GM21515 (cell line): Measurements from ENCODE around the gene SETDB2.
"Not testable (repeated sequence)": the region's sequence is repeated elsewhere in the genome, so short reads cannot be mapped to it uniquely, and the experiment has no call there.

Source experiments
- ATAC-seq: cut with Tn5 transposase; IDR thresholded peaks from one replicate; pipeline ENCODE4 v1.9.1; 2021; ENCODE audit not compliant: unreplicated experiment

SETDB2 gene

GRCh38 chr13:49464621-49465325, 20.7 kb downstream of the SETDB2 start:
- no peak for ATAC-seq

- ATAC-seq, result no peak
Observed at GRCh38 chr13:49466292-49466838, 22.3 kb downstream of the SETDB2 start.

GRCh38 chr13:49472186-49472585, 28.1 kb downstream of the SETDB2 start:
- no peak for ATAC-seq

- no peak for ATAC-seq
Observed at GRCh38 chr13:49476529-49476928, 32.5 kb downstream of the SETDB2 start.

DNA sequence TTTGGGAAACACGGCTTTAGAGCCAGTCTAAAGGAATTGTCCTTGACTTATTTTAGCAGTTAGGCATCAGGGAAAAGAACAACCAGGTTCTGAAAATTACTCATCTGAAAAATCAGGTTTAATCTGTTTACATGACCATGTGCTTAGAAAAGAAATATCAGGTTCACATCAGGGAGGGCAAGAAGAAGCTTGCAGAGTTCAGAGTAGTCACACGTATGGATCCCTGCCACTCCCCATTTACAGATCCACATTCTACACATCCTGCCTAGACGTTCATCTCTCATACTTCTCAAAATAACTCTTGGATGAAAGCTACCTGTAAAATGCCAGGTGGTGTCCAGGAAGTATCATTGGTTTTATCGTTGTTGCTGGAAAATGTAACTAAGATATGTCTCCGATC, 37.7 kb downstream of the SETDB2 start:
- no peak for ATAC-seq

GRCh38 chr13:49488563-49488962, 44.5 kb downstream of the SETDB2 start:
- no peak for ATAC-seq

- no peak for ATAC-seq
Observed at GRCh38 chr13:49494645-49495044, 50.6 kb downstream of the SETDB2 start.

DNA sequence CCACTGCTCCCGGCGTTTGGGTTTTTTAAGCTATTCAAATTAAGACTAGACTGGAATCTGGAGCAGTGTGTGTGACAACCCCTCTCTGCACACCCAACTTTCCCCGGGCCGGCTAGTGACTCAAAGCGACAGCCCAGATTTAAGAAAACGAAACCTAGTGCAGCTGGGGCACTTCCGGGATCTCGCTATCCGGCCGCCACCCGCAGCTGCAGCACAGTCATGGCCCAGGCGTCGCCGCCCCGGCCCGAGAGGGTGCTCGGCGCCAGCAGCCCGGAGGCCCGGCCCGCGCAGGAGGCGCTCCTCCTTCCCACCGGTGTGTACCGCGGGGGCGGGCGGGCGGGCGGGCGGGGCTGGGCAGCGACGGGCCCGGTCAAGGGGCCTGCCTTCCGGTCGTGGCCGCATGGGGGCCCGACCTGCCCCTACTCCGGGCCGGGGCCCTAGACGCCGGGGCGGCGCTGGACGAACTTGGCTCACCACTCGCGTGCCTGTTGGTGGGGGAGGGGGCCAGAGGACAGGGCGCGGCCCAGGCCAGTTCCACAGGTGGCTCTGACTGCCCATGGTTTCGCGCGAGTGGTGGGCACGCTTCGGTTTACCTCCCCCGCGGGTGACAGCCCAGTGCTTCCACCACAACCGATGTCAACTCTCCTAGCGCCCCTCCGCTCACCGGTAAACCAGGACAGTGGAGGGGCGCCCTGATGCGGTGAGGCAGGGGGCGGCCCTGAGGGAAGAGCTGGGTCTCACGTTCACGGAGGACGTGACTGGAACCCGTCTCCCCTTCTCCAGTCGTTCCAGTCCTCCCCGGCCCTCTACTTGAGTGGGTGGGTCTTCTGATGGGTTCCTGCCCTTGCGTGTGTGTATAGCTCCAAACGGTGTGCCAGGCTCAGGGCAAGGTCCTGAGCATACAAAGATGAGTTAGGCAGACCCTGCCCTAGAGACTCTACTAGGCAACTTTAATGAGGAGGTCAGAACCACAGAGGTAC, 52.0 kb downstream of the SETDB2 start, which contains the start of gene PHF11:
PHF11 (plus strand) TSS at position 171 of the 980 bp plus-strand sequence; CDS start at position 220, 49 bp downstream.
- peak; percentile 80 for ATAC-seq

DNA sequence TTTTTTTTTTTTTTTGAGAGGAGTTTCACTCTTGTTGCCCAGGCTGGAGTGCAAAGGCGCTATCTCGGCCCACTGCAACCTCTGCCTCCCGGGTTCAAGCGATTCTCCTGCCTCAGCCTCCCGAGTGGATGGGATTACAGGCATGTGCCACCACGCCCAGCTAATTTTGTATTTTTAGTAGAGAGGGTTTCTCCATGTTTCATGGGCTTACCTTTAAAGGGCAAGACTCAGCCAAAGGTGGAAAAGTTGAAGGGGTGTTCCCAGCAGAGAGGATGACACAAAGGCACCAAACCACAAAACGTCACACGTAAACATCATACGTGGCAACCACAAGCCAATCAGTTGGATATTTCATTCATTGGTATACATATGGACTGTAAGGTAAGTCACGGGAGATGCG, 52.8 kb downstream of the SETDB2 start:
- not testable (repeated sequence) for ATAC-seq

- no peak for ATAC-seq
Observed at GRCh38 chr13:49497272-49497671, 53.2 kb downstream of the SETDB2 start.

DNA sequence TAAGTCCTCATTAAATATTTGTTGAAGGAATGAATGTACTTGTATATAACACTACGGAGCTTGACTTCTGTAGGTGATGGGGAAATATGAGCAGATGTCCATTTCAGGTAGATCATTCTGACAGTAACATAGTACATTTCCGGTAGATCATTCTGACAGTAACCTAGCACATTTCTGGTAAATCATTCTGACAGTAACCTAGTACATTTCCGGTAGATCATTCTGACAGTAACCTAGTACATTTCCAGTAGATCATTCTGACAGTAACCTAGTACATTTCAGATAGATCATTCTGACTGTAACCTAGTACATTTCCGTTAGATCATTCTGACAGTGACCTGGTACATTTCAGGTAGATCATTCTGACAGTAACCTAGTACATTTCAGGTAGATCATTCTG, 54.1 kb downstream of the SETDB2 start:
- no peak for ATAC-seq

DNA sequence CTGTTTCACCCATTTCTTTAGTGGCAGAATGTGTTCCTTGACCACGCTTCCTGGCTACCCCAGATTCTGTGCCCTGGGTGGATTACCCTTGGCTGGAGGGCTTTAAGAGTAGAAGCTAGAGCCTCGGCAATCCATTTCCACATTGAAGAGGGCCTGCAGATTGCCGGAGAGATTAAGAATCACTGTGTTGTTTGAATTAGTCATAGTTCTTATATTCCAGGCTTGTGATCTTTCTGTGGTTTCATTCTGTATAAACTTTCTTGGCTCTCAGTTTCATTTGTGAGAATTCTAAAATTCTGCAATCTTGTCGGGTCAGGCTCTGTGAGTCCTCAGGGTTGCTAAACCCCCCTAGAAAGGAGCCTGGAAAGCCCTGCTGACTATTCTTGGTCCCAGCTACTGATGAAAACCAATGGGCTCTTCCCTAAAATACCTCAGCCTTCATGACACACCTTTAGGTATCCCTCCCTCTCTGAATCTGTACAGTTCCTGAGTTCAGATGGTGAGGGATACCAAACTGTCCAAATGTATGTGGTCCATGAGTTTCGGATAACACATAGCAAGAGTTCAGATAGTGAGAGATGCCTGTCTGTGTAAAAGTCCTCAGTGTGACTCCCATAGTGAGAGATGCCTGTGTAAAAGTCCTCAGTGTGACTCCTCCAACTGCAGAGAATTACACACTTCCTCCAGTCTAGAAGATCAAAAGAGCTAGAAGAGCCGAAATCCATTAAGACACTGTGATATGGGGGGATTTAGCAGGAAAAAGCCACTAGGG, 56.0 kb downstream of the SETDB2 start:
- no peak for ATAC-seq

DNA sequence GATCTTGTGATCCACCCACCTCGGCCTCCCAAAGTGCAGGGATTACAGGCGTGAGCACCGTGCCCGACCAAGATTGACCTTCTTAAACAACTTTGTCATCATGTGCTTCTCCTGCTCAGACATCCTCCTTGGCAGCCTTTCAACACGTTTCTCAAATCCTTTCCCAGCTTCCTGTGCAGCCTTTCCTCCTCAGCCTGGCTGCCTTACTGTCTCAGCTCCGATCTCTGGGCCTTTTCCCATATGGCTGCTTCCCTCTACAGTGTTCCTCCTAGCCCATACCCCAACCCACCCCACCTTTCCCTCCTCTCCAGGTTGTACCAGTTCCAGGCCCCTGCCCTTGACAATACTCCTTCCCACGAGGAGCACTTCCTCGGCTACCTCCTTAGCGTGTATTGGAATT, 58.9 kb downstream of the SETDB2 start:
- no peak for ATAC-seq

- no peak for ATAC-seq
Observed at GRCh38 chr13:49503951-49504350, 59.9 kb downstream of the SETDB2 start.

DNA sequence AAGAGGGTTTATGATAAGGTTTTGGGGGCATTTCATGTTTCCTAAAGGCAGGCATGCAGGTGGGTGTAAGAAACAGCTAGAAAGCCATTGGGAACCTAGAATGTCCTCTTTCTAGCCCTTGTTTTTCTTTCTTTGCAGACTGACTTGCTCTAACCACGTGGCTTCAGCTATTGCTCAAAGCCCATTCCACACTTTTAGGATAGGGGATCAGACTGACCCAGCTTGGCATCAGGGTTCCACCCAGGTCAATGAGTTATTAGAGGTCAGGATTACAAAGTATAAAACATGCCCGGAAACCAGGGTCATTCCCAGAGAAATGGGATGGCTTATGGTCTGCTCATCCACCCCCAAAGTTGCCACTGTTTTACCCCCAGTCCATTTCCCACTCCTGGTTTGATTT, 68.5 kb downstream of the SETDB2 start:
- ATAC-seq, result no peak

- no peak for ATAC-seq
Observed at GRCh38 chr13:49516467-49516866, 72.4 kb downstream of the SETDB2 start.

- ATAC-seq, result no peak
Observed at GRCh38 chr13:49517461-49517860, 73.4 kb downstream of the SETDB2 start.

GRCh38 chr13:49521224-49521623, 77.2 kb downstream of the SETDB2 start:
- no peak for ATAC-seq

DNA sequence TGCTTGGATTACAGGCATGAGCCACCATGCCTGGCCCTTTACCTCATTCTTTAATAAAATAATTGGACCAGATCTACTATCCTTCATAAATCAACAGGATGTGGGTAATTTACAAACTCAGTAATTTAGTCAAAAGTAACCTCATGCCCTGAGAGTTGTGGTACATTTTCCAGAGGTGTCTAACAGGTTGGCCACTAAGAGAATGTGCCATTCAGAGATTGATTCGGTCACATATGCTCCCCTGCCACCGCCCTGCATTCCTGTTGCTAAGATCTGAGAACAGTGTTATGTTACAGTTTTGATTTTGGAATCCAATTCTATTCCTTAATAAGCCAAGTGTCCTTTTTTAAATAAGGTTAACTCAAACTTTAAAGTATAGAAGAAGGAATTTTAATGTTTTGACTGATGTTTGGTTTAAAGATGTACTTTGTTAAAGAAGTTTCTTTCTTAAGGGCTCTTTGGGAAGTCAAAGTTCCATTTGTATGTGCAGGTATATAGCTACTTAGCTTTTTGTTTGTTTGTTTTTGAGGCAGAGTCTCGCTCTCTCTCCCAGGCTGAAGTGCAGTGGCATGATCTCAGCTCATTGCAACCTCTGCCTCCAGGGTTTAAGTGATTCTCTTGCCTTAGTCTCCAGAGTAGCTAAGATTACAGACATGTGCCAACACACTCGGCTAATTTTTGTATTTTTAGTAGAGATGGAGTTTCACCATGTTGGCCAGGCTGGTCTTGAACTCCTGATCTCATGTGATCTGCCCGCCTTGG, 80.8 kb downstream of the SETDB2 start:
- ATAC-seq, result no peak

- no peak for ATAC-seq
Observed at GRCh38 chr13:49527123-49527522, 83.0 kb downstream of the SETDB2 start.
